Endothelial cell (in vitro differentiated cells): ENCODE measurements around the gene PAAF1. TPM values are rescaled to one million over a fixed set of nuclear protein-coding genes. Genes with fewer than 3 reads are reported as not detected.

ENCODE experiments used
- DNase-seq: peaks from one replicate; pipeline ENCODE4 v3.0.0; 2021; ENCODE audit warnings: low spot score
- H3K27ac Mint-ChIP-seq: one replicate; pipeline ENCODE4 v1.8.0; 2021; ENCODE audit warnings: mixed read lengths, inconsistent platforms; ENCODE audit not compliant: unreplicated experiment
- H3K27me3 Mint-ChIP-seq: one replicate; pipeline ENCODE4 v1.8.0; 2021; ENCODE audit warnings: mild to moderate bottlenecking, moderate library complexity, mixed read lengths, inconsistent platforms; ENCODE audit not compliant: unreplicated experiment
- H3K36me3 Mint-ChIP-seq: one replicate; pipeline ENCODE4 v1.8.0; 2021; ENCODE audit warnings: mild to moderate bottlenecking, low read depth, mixed read lengths, inconsistent platforms; ENCODE audit not compliant: unreplicated experiment
- H3K4me1 Mint-ChIP-seq: one replicate; pipeline ENCODE4 v1.8.0; 2021; ENCODE audit warnings: mild to moderate bottlenecking, mixed read lengths, inconsistent platforms; ENCODE audit not compliant: unreplicated experiment
- H3K4me3 Mint-ChIP-seq: one replicate; pipeline ENCODE4 v1.8.0; 2021; ENCODE audit warnings: mild to moderate bottlenecking, mixed read lengths, inconsistent platforms; ENCODE audit not compliant: unreplicated experiment
- H3K9me3 Mint-ChIP-seq: one replicate; pipeline ENCODE4 v1.8.0; 2021; ENCODE audit warnings: mixed read lengths, inconsistent platforms; ENCODE audit not compliant: unreplicated experiment
- CTCF ChIP-seq: fragments of 200-600 bp; sonication (generic); IDR thresholded peaks from one replicate; pipeline ENCODE4 v1.5.0; 2021; ENCODE audit warnings: antibody characterized with exemption; ENCODE audit not compliant: unreplicated experiment
- total RNA-seq: library from RNA; stranded (reverse); fragmentation: NEBNext Ultra II Directional; extraction: Animal tissue kit (Norgen Biotek cat#: 25700); gene quantifications from one replicate; pipeline ENCODE4 v1.2.1, GENCODE V29; 2021; ENCODE audit not compliant: unreplicated experiment

The PAAF1 gene
- total RNA-seq, 1 donor from 2014 or later: 20.3 TPM

- Mint-ChIP-seq H3K4me3 (no peak overlapping the region), H3K9me3 (no peaks in the 10 kb centered on the region), H3K4me1 (no peaks in the 10 kb centered on the region), H3K36me3 (peaks cover 16% of the 10 kb centered on the region), H3K27me3 (peaks cover 2% of the 10 kb centered on the region), H3K27ac (no peak overlapping the region)
- no peak for DNase-seq
- TF ChIP-seq CTCF: no peak
Measured at GRCh38 chr11:73860202-73860601, 16.6 kb upstream of the PAAF1 start.

- H3K27me3 Mint-ChIP-seq: peaks cover 2% of the 10 kb centered on the region
- no peaks in the 10 kb centered on the region for H3K9me3 Mint-ChIP-seq
- H3K27ac Mint-ChIP-seq: no peak overlapping the region
- H3K4me1 Mint-ChIP-seq: no peaks in the 10 kb centered on the region
- TF ChIP-seq CTCF: no peak
- no peak overlapping the region for H3K4me3 Mint-ChIP-seq
- H3K36me3 Mint-ChIP-seq: peaks cover 18% of the 10 kb centered on the region
- DNase-seq: no peak
Measured at GRCh38 chr11:73862986-73863385, 13.8 kb upstream of the PAAF1 start.

GRCh38 chr11:73866095-73866579, 10.7 kb upstream of the PAAF1 start:
- Mint-ChIP-seq H3K4me3 (no peak overlapping the region), H3K4me1 (no peaks in the 10 kb centered on the region), H3K27ac (no peak overlapping the region), H3K36me3 (peaks cover 18% of the 10 kb centered on the region), H3K27me3 (peaks cover 2% of the 10 kb centered on the region), H3K9me3 (no peaks in the 10 kb centered on the region)
- DNase-seq: no peak
- no peak for TF ChIP-seq CTCF

GRCh38 chr11:73866586-73866996, 10.2 kb upstream of the PAAF1 start:
- no peak for TF ChIP-seq CTCF
- Mint-ChIP-seq H3K9me3 (no peaks in the 10 kb centered on the region), H3K27ac (no peak overlapping the region), H3K4me3 (no peak overlapping the region), H3K27me3 (peaks cover 2% of the 10 kb centered on the region), H3K36me3 (peaks cover 18% of the 10 kb centered on the region), H3K4me1 (no peaks in the 10 kb centered on the region)
- no peak for DNase-seq

- DNase-seq: no peak
- no peaks in the 10 kb centered on the region for H3K4me1 Mint-ChIP-seq
- H3K36me3 Mint-ChIP-seq: peaks cover 12% of the 10 kb centered on the region
- no peaks in the 10 kb centered on the region for H3K9me3 Mint-ChIP-seq
- no peak overlapping the region for H3K27ac Mint-ChIP-seq
- peaks cover 3% of the 10 kb centered on the region for H3K27me3 Mint-ChIP-seq
- TF ChIP-seq CTCF: no peak
- no peak overlapping the region for H3K4me3 Mint-ChIP-seq
Measured at GRCh38 chr11:73869332-73869949, 7.4 kb upstream of the PAAF1 start.
